Glutamatergic neuron (in vitro differentiated cells): Measurements from ENCODE around the gene TPH2. TPM values are rescaled to one million over a fixed set of nuclear protein-coding genes. Genes with fewer than 3 reads are reported as not detected.

ENCODE experiments used
- DNase-seq: peaks from one replicate; pipeline ENCODE4 v3.0.0; 2022
- H3K27ac Mint-ChIP-seq: one replicate; pipeline ENCODE4 v1.8.0; 2020; ENCODE audit warnings: mild to moderate bottlenecking, mixed read lengths, inconsistent platforms; ENCODE audit not compliant: unreplicated experiment
- H3K27me3 Mint-ChIP-seq: one replicate; pipeline ENCODE4 v1.8.0; 2020; ENCODE audit warnings: mild to moderate bottlenecking, moderate library complexity, mixed read lengths, inconsistent platforms; ENCODE audit not compliant: unreplicated experiment
- H3K36me3 Mint-ChIP-seq: one replicate; pipeline ENCODE4 v1.8.0; 2020; ENCODE audit warnings: mild to moderate bottlenecking, mixed read lengths, inconsistent platforms; ENCODE audit not compliant: unreplicated experiment
- H3K4me1 Mint-ChIP-seq: one replicate; pipeline ENCODE4 v1.8.0; 2020; ENCODE audit warnings: mild to moderate bottlenecking, low read depth, mixed read lengths, inconsistent platforms; ENCODE audit not compliant: unreplicated experiment
- H3K4me3 Mint-ChIP-seq: one replicate; pipeline ENCODE4 v1.8.0; 2020; ENCODE audit warnings: mild to moderate bottlenecking, mixed read lengths, inconsistent platforms; ENCODE audit not compliant: unreplicated experiment
- H3K9me3 Mint-ChIP-seq: one replicate; pipeline ENCODE4 v1.8.0; 2020; ENCODE audit warnings: mild to moderate bottlenecking, moderate library complexity, mixed read lengths, inconsistent platforms; ENCODE audit not compliant: unreplicated experiment
- total RNA-seq: library from RNA; stranded (reverse); fragmentation: NEBNext Ultra II Directional; extraction: Animal tissue kit (Norgen Biotek cat#: 25700); gene quantifications from one replicate; pipeline ENCODE4 v1.2.1, GENCODE V29; 2021; ENCODE audit not compliant: unreplicated experiment
- TF ChIP-seq, protein P1 (sequence below): fragments of 200-600 bp; sonication (generic); IDR thresholded peaks from one replicate; pipeline ENCODE4 v1.5.0; 2021; ENCODE audit not compliant: partially characterized antibody, unreplicated experiment

The TPH2 gene
- total RNA-seq, 1 donor from 2014 or later, result 0.34 TPM

DNA sequence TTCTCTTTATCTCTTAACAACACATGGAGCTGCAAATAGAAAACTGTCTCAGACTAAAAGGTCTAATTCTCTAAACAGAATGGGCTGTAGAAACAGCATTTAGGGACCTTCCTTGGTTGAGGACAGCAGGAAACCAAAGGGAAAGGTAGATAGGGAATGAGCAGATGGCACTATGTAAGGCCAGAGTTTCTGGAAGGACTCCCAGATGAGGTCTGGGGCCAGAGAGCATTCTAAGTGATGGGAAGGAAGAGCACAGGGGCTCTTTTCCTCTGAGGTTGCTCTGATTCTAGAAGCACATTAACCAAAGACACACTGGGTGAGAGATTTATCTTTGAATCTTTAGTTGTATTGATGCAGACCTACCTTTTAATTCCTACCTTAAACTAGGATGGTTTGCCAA lies 79.4 kb downstream of the TPH2 start:
- Mint-ChIP-seq H3K27ac (no peak overlapping the region), H3K27me3 (no peaks in the 10 kb centered on the region), H3K4me3 (no peak overlapping the region), H3K9me3 (no peaks in the 10 kb centered on the region), H3K4me1 (peaks cover 6% of the 10 kb centered on the region), H3K36me3 (no peaks in the 10 kb centered on the region)
- TF ChIP-seq, protein P1, sequence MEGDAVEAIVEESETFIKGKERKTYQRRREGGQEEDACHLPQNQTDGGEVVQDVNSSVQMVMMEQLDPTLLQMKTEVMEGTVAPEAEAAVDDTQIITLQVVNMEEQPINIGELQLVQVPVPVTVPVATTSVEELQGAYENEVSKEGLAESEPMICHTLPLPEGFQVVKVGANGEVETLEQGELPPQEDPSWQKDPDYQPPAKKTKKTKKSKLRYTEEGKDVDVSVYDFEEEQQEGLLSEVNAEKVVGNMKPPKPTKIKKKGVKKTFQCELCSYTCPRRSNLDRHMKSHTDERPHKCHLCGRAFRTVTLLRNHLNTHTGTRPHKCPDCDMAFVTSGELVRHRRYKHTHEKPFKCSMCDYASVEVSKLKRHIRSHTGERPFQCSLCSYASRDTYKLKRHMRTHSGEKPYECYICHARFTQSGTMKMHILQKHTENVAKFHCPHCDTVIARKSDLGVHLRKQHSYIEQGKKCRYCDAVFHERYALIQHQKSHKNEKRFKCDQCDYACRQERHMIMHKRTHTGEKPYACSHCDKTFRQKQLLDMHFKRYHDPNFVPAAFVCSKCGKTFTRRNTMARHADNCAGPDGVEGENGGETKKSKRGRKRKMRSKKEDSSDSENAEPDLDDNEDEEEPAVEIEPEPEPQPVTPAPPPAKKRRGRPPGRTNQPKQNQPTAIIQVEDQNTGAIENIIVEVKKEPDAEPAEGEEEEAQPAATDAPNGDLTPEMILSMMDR, result no peak
- no peak for DNase-seq

- H3K36me3 Mint-ChIP-seq, result no peaks in the 10 kb centered on the region
- no peak overlapping the region for H3K27ac Mint-ChIP-seq
- DNase-seq, result no peak
- peaks cover 2% of the 10 kb centered on the region for H3K9me3 Mint-ChIP-seq
- H3K4me3 Mint-ChIP-seq, result no peak overlapping the region
- no peaks in the 10 kb centered on the region for H3K27me3 Mint-ChIP-seq
- peaks cover 10% of the 10 kb centered on the region for H3K4me1 Mint-ChIP-seq
- TF ChIP-seq, protein P1, result no peak
These were observed 86.0 kb downstream of the TPH2 start for GRCh38 chr12:72024613-72025012.

- TF ChIP-seq, protein P1, result no peak
- H3K36me3 Mint-ChIP-seq, result no peaks in the 10 kb centered on the region
- peaks cover 10% of the 10 kb centered on the region for H3K4me1 Mint-ChIP-seq
- H3K27ac Mint-ChIP-seq, result no peak overlapping the region
- DNase-seq, result no peak
- no peak overlapping the region for H3K4me3 Mint-ChIP-seq
- no peaks in the 10 kb centered on the region for H3K27me3 Mint-ChIP-seq
- H3K9me3 Mint-ChIP-seq, result peaks cover 2% of the 10 kb centered on the region
These were observed 86.9 kb downstream of the TPH2 start for GRCh38 chr12:72025524-72025923.

- no peak for DNase-seq
- Mint-ChIP-seq H3K4me3 (no peak overlapping the region), H3K36me3 (no peaks in the 10 kb centered on the region), H3K27ac (no peak overlapping the region), H3K9me3 (peaks cover 2% of the 10 kb centered on the region), H3K27me3 (no peaks in the 10 kb centered on the region), H3K4me1 (peaks cover 10% of the 10 kb centered on the region)
- TF ChIP-seq, protein P1, result no peak
These were observed 90.3 kb downstream of the TPH2 start for GRCh38 chr12:72028966-72029365.

- Mint-ChIP-seq H3K4me3 (no peak overlapping the region), H3K36me3 (no peaks in the 10 kb centered on the region), H3K27ac (no peak overlapping the region), H3K4me1 (peaks cover 7% of the 10 kb centered on the region), H3K9me3 (peaks cover 2% of the 10 kb centered on the region), H3K27me3 (no peaks in the 10 kb centered on the region)
- TF ChIP-seq, protein P1, result no peak
- no peak for DNase-seq
These were observed 91.6 kb downstream of the TPH2 start for GRCh38 chr12:72030277-72030676.
